Measurements from ENCODE around the gene AUTS2.

The AUTS2 gene

GRCh38 chr7:69796416-69796815, 198.1 kb downstream of the AUTS2 start:
- H3K27me3 ChIP-seq (ENCODE audit: insufficient read depth, poor library complexity, severe bottlenecking): no peaks in the 10 kb centered on the region
- H3K4me3 ChIP-seq (replicated peaks; ENCODE audit: insufficient read depth, low read length): no peak overlapping the region
- H3K27ac ChIP-seq (replicated peaks): no peak overlapping the region
- DNase-seq (ENCODE audit: low read depth in 1 of 2, low spot score in 1 of 2): no peak
- TF ChIP-seq POLR2AphosphoS5 (IDR thresholded peaks at IDR 0.05; ENCODE audit: low read depth) (no peak), SPI1 (IDR thresholded peaks at IDR 0.05; ENCODE audit: borderline replicate concordance, low read depth) (no peak), GABPA (IDR thresholded peaks at IDR 0.05; ENCODE audit: low read depth) (no peak), REST (IDR thresholded peaks at IDR 0.05; ENCODE audit: insufficient replicate concordance, low read depth) (no peak)
- TF ChIP-seq, protein P1, sequence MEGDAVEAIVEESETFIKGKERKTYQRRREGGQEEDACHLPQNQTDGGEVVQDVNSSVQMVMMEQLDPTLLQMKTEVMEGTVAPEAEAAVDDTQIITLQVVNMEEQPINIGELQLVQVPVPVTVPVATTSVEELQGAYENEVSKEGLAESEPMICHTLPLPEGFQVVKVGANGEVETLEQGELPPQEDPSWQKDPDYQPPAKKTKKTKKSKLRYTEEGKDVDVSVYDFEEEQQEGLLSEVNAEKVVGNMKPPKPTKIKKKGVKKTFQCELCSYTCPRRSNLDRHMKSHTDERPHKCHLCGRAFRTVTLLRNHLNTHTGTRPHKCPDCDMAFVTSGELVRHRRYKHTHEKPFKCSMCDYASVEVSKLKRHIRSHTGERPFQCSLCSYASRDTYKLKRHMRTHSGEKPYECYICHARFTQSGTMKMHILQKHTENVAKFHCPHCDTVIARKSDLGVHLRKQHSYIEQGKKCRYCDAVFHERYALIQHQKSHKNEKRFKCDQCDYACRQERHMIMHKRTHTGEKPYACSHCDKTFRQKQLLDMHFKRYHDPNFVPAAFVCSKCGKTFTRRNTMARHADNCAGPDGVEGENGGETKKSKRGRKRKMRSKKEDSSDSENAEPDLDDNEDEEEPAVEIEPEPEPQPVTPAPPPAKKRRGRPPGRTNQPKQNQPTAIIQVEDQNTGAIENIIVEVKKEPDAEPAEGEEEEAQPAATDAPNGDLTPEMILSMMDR (IDR thresholded peaks at IDR 0.05; ENCODE audit: insufficient read depth, low read length): no peak

DNA sequence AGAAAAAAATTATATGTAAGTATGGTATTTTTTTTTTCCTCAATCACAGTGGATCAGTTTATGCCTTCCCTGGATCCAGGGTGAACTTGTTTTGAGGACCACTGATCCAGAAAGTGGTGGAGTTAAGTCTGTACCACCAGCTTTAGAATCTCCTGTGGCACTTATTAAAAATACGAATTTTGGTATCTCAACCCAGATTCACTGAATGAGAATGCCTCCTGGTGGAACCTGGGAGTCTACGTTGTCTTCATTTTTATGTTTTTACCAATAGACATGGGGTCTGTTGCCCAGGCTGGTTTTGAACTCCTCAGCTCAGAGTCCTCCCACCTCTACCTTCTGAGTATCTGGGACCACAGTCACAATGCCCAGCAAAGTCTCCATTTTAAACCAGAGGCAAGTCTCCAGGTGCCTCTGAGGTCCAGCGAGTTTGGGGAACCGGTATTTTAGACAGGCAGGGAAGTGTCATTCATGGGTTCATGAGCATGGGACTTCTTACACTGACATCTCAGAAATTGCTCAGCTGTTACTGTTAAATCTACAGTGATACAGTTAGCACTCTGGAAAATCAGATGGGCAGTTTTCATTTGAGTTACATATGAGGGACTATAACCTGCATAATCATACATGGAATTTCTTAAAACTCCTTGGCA, 200.9 kb downstream of the AUTS2 start:
- TF ChIP-seq REST (IDR thresholded peaks at IDR 0.05; ENCODE audit: insufficient replicate concordance, low read depth): no peak
- no peak for TF ChIP-seq POLR2AphosphoS5 (IDR thresholded peaks at IDR 0.05; ENCODE audit: low read depth)
- no peak for TF ChIP-seq GABPA (IDR thresholded peaks at IDR 0.05; ENCODE audit: low read depth)
- H3K4me3 ChIP-seq (replicated peaks; ENCODE audit: insufficient read depth, low read length): no peak overlapping the region
- DNase-seq (ENCODE audit: low read depth in 1 of 2, low spot score in 1 of 2): no peak
- no peaks in the 10 kb centered on the region for H3K27me3 ChIP-seq (ENCODE audit: insufficient read depth, poor library complexity, severe bottlenecking)
- no peak overlapping the region for H3K27ac ChIP-seq (replicated peaks)

DNA sequence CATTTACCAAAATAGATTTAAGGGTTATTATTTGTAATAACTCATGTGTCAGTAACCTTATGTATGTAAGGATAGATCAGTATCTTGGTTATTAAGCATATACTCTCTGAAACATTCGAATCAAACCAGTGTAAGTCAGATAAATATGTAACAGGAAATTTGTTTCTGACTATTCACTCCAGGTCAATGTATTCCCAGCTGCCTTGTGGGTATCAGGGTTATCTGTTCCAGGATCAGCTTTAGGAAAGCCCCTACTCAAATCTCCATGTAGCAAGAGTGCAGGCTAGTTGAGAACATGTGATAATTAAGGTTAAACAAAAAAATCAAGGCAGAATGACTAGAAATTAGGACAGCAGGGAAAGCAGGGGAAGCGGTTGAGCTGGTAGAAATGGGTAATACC, 201.7 kb downstream of the AUTS2 start:
- TF ChIP-seq REST (IDR thresholded peaks at IDR 0.05; ENCODE audit: insufficient replicate concordance, low read depth) (no peak), POLR2AphosphoS5 (IDR thresholded peaks at IDR 0.05; ENCODE audit: low read depth) (no peak), SPI1 (IDR thresholded peaks at IDR 0.05; ENCODE audit: borderline replicate concordance, low read depth) (no peak), GABPA (IDR thresholded peaks at IDR 0.05; ENCODE audit: low read depth) (no peak)
- TF ChIP-seq, protein P1 (IDR thresholded peaks at IDR 0.05; ENCODE audit: insufficient read depth, low read length): no peak
- H3K27me3 ChIP-seq (ENCODE audit: insufficient read depth, poor library complexity, severe bottlenecking): no peaks in the 10 kb centered on the region
- H3K4me3 ChIP-seq (replicated peaks; ENCODE audit: insufficient read depth, low read length): no peak overlapping the region
- no peak overlapping the region for H3K27ac ChIP-seq (replicated peaks)
- no peak for DNase-seq (ENCODE audit: low read depth in 1 of 2, low spot score in 1 of 2)

Data from HL-60 (cell line).